ENCODE results near the gene ABHD15.

Gene ABHD15

GRCh38 chr17:29566473-29567303, at the start of gene ABHD15:
ABHD15 (minus strand) TSS chr17:29567037; CDS start chr17:29566966, 71 bp downstream.
- Mint-ChIP-seq H3K27ac (peak within 1 kb of the TSS; percentile 97), H3K4me3 (peak within 1 kb of the TSS; percentile 97), H3K4me1 (ENCODE audit: low read depth) (peaks cover 29% of the 10 kb centered on the region), H3K36me3 (ENCODE audit: low read depth) (peaks cover 20% of the 10 kb centered on the region), H3K9me3 (no peaks in the 10 kb centered on the region), H3K27me3 (ENCODE audit: low read depth) (no peaks in the 10 kb centered on the region)

GRCh38 chr17:29615492-29616299, 48.9 kb upstream of the ABHD15 start:
- Mint-ChIP-seq H3K27me3 (ENCODE audit: low read depth) (peaks cover 14% of the 10 kb centered on the region), H3K36me3 (ENCODE audit: low read depth) (no peaks in the 10 kb centered on the region), H3K4me1 (ENCODE audit: low read depth) (peaks cover 25% of the 10 kb centered on the region), H3K9me3 (no peaks in the 10 kb centered on the region), H3K4me3 (peak overlapping the region; percentile 77), H3K27ac (peak overlapping the region; percentile 95)

- peak overlapping the region; percentile 77 for H3K4me3 Mint-ChIP-seq
- peaks cover 13% of the 10 kb centered on the region for H3K27me3 Mint-ChIP-seq (ENCODE audit: low read depth)
- no peaks in the 10 kb centered on the region for H3K36me3 Mint-ChIP-seq (ENCODE audit: low read depth)
- H3K4me1 Mint-ChIP-seq (ENCODE audit: low read depth) = peaks cover 25% of the 10 kb centered on the region
- no peaks in the 10 kb centered on the region for H3K9me3 Mint-ChIP-seq
- peak overlapping the region; percentile 95 for H3K27ac Mint-ChIP-seq
Observed at GRCh38 chr17:29615048-29615385, 48.2 kb upstream of the ABHD15 start.

GRCh38 chr17:29614349-29615047, 47.7 kb upstream of the ABHD15 start:
- Mint-ChIP-seq H3K27ac (peak overlapping the region; percentile 95), H3K4me3 (peak overlapping the region; percentile 77), H3K9me3 (no peaks in the 10 kb centered on the region), H3K27me3 (ENCODE audit: low read depth) (peaks cover 9% of the 10 kb centered on the region), H3K36me3 (ENCODE audit: low read depth) (no peaks in the 10 kb centered on the region), H3K4me1 (ENCODE audit: low read depth) (peaks cover 25% of the 10 kb centered on the region)

- Mint-ChIP-seq H3K27me3 (ENCODE audit: low read depth) (peaks cover 9% of the 10 kb centered on the region), H3K27ac (no peak overlapping the region), H3K36me3 (ENCODE audit: low read depth) (no peaks in the 10 kb centered on the region), H3K9me3 (no peaks in the 10 kb centered on the region), H3K4me1 (ENCODE audit: low read depth) (peaks cover 25% of the 10 kb centered on the region), H3K4me3 (peak overlapping the region; percentile 63)
Observed at GRCh38 chr17:29613856-29614255, 47.0 kb upstream of the ABHD15 start.

- H3K36me3 Mint-ChIP-seq (ENCODE audit: low read depth) = no peaks in the 10 kb centered on the region
- peaks cover 25% of the 10 kb centered on the region for H3K4me1 Mint-ChIP-seq (ENCODE audit: low read depth)
- no peaks in the 10 kb centered on the region for H3K9me3 Mint-ChIP-seq
- H3K27me3 Mint-ChIP-seq (ENCODE audit: low read depth) = peaks cover 9% of the 10 kb centered on the region
- peak overlapping the region; percentile 63 for H3K4me3 Mint-ChIP-seq
- no peak overlapping the region for H3K27ac Mint-ChIP-seq
Observed at GRCh38 chr17:29613352-29613837, 46.6 kb upstream of the ABHD15 start.

- Mint-ChIP-seq H3K27me3 (ENCODE audit: low read depth) (peaks cover 9% of the 10 kb centered on the region), H3K9me3 (no peaks in the 10 kb centered on the region), H3K4me1 (ENCODE audit: low read depth) (peaks cover 25% of the 10 kb centered on the region), H3K4me3 (peak overlapping the region; percentile 31), H3K27ac (no peak overlapping the region), H3K36me3 (ENCODE audit: low read depth) (no peaks in the 10 kb centered on the region)
Observed at GRCh38 chr17:29612404-29613280, 45.8 kb upstream of the ABHD15 start.

- Mint-ChIP-seq H3K4me3 (no peak overlapping the region), H3K27me3 (ENCODE audit: low read depth) (peaks cover 7% of the 10 kb centered on the region), H3K9me3 (no peaks in the 10 kb centered on the region), H3K4me1 (ENCODE audit: low read depth) (peaks cover 24% of the 10 kb centered on the region), H3K27ac (no peak overlapping the region), H3K36me3 (ENCODE audit: low read depth) (no peaks in the 10 kb centered on the region)
Observed at GRCh38 chr17:29612094-29612403, 45.2 kb upstream of the ABHD15 start.

- no peaks in the 10 kb centered on the region for H3K36me3 Mint-ChIP-seq (ENCODE audit: low read depth)
- no peaks in the 10 kb centered on the region for H3K9me3 Mint-ChIP-seq
- H3K27me3 Mint-ChIP-seq (ENCODE audit: low read depth) = peaks cover 4% of the 10 kb centered on the region
- peaks cover 19% of the 10 kb centered on the region for H3K4me1 Mint-ChIP-seq (ENCODE audit: low read depth)
- no peak overlapping the region for H3K4me3 Mint-ChIP-seq
- no peak overlapping the region for H3K27ac Mint-ChIP-seq
Observed at GRCh38 chr17:29611351-29612093, 44.7 kb upstream of the ABHD15 start.

- Mint-ChIP-seq H3K36me3 (ENCODE audit: low read depth) (no peaks in the 10 kb centered on the region), H3K9me3 (no peaks in the 10 kb centered on the region), H3K27me3 (ENCODE audit: low read depth) (peaks cover 4% of the 10 kb centered on the region), H3K4me1 (ENCODE audit: low read depth) (peaks cover 15% of the 10 kb centered on the region), H3K4me3 (no peak overlapping the region), H3K27ac (no peak overlapping the region)
Observed at GRCh38 chr17:29610395-29610794, 43.6 kb upstream of the ABHD15 start.

- Mint-ChIP-seq H3K27ac (no peak overlapping the region), H3K4me1 (ENCODE audit: low read depth) (peaks cover 3% of the 10 kb centered on the region), H3K36me3 (ENCODE audit: low read depth) (no peaks in the 10 kb centered on the region), H3K27me3 (ENCODE audit: low read depth) (no peaks in the 10 kb centered on the region), H3K9me3 (no peaks in the 10 kb centered on the region), H3K4me3 (no peak overlapping the region)
Observed at GRCh38 chr17:29608986-29609385, 42.1 kb upstream of the ABHD15 start.

- no peak overlapping the region for H3K4me3 Mint-ChIP-seq
- no peaks in the 10 kb centered on the region for H3K4me1 Mint-ChIP-seq (ENCODE audit: low read depth)
- H3K27me3 Mint-ChIP-seq (ENCODE audit: low read depth) = no peaks in the 10 kb centered on the region
- no peaks in the 10 kb centered on the region for H3K36me3 Mint-ChIP-seq (ENCODE audit: low read depth)
- no peak overlapping the region for H3K27ac Mint-ChIP-seq
- no peaks in the 10 kb centered on the region for H3K9me3 Mint-ChIP-seq
Observed at GRCh38 chr17:29607557-29608195, 40.8 kb upstream of the ABHD15 start.

- no peaks in the 10 kb centered on the region for H3K36me3 Mint-ChIP-seq (ENCODE audit: low read depth)
- no peaks in the 10 kb centered on the region for H3K9me3 Mint-ChIP-seq
- no peak overlapping the region for H3K4me3 Mint-ChIP-seq
- H3K27ac Mint-ChIP-seq = no peak overlapping the region
- no peaks in the 10 kb centered on the region for H3K27me3 Mint-ChIP-seq (ENCODE audit: low read depth)
- H3K4me1 Mint-ChIP-seq (ENCODE audit: low read depth) = no peaks in the 10 kb centered on the region
Observed at GRCh38 chr17:29603109-29603674, 36.4 kb upstream of the ABHD15 start.
